ENCODE data around the gene GPRASP3. TPM values are rescaled to one million over a fixed set of nuclear protein-coding genes. Genes with fewer than 3 reads are reported as not detected.
"Not testable (repeated sequence)": the region's sequence is repeated elsewhere in the genome, so short reads cannot be mapped to it uniquely, and the experiment has no call there.

Gene GPRASP3, protein sequence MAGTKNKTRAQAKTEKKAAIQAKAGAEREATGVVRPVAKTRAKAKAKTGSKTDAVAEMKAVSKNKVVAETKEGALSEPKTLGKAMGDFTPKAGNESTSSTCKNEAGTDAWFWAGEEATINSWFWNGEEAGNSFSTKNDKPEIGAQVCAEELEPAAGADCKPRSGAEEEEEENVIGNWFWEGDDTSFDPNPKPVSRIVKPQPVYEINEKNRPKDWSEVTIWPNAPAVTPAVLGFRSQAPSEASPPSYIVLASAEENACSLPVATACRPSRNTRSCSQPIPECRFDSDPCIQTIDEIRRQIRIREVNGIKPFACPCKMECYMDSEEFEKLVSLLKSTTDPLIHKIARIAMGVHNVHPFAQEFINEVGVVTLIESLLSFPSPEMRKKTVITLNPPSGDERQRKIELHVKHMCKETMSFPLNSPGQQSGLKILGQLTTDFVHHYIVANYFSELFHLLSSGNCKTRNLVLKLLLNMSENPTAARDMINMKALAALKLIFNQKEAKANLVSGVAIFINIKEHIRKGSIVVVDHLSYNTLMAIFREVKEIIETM
- 10 to 100 TPM in 2 of 4 donors, 1 to 10 TPM in 2; 8.4 to 12.2 (median 10.1) TPM for total RNA-seq
- polyA plus RNA-seq: 2.0 TPM
- long read RNA-seq, donor 1, full-length matches to known transcripts: 1 of 9 reads
- long read RNA-seq, donor 1, partial matches to known transcripts: 0 of 9 reads
- long read RNA-seq, donor 1, other reads (novel, unspliced or antisense): 8 of 9 reads
- long read RNA-seq, donor 2, partial matches to known transcripts: 0 of 3 reads
- long read RNA-seq, donor 2, other reads (novel, unspliced or antisense): 3 of 3 reads
- long read RNA-seq, donor 3, full-length matches to known transcripts: 7 of 13 reads
- long read RNA-seq, donor 3, partial matches to known transcripts: 0 of 13 reads
- long read RNA-seq, donor 3, other reads (novel, unspliced or antisense): 6 of 13 reads
- long read RNA-seq, donor 4, full-length matches to known transcripts: 1 of 4 reads
- long read RNA-seq, donor 4, partial matches to known transcripts: 0 of 4 reads
- long read RNA-seq, donor 4, other reads (novel, unspliced or antisense): 3 of 4 reads

DNA sequence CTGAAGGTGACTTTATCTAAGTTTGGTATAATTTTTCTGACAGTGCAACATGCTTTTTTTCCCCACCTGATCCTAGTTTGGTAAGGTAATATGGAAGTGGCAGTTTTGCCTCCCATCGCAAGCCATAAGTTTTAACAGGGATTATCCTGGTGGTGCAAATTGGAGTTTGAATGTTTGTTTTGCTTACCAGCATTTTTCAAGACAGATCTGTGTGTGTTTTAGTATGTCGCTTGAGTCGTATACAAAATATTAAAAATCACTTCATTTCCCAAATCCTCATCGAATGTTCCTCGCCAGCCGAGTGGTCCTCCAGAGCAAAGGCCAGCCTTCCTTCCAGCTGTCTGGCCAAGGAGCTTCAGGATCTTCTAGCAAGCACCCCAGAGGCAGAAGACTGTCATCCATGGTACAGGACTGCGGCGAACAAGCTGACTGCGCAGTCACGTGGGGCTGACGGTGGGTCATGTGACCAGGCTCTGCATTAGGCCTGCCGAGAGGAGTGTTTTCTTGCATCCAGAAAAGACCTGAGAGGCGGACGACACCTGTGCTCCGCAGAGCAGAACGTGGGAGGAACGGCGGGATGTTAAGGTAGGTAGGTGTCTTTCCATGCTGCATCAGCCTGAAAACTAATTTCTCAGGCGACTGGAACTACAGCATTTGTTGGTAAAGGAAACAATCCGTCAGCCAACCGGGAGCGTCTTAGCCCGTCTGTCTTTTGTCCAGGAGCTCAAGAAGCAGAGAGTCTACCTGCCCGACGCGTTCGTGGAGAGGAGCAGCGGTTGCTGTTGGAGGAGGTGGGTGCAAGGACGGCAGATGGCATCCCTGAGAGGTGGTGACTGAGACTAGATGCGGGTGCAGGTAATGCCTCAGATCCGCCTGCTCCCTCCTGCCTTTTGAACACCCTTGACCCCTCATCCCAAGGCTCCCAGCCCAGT, at the start of gene GPRASP3:
Gene GPRASP3 (plus strand): TSS at position 507 of the 932 bp plus-strand sequence. CDS start 28,253 bp downstream, outside the sequence.
- H3K4me3 ChIP-seq (ENCODE audit: low read length): peak within 1 kb of the TSS; percentile 46
- WGBS: 11% methylated on average over 31 of the region's 31 CpGs
- intact Hi-C loops (cut with DNase I): no loop called here
- ATAC-seq (peak; percentile 94 to 96), DNase-seq (peak; percentile 67 to 91 (median 90))
- H3K9me3 ChIP-seq (ENCODE audit: control insufficient read depth, low read length): no peaks in the 10 kb centered on the region
- H3K27ac ChIP-seq (ENCODE audit: low read length): no peak within 1 kb of the TSS
- no peaks in the 10 kb centered on the region for H3K4me1 ChIP-seq (ENCODE audit: control insufficient read depth, insufficient read depth, low read length)
- no peaks in the 10 kb centered on the region for H3K27me3 ChIP-seq (ENCODE audit: control insufficient read depth, insufficient read depth)

DNA sequence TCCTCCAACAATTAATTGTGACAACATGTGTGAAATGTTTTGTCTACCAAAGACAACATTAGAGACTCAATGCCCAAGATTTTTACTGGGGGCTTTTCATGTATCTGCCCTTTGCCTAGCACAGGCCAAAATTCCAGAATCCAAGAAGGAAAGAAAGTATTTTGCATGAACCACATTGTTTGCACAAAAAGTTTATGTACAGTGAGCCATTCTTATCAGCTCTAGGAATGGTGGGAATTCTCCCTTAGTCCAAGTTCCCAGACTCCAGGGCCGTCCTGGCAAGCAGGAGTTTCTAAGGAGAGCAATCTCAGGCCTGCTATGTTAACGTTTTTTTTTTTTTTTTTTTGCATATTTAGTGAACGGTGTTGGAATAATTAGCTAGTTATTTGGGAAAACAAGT, 47.7 kb upstream of the GPRASP3 start:
- Histone ChIP-seq H3K27me3 (ENCODE audit: control insufficient read depth, insufficient read depth) (no peaks in the 10 kb centered on the region), H3K4me1 (ENCODE audit: control insufficient read depth, insufficient read depth, low read length) (no peaks in the 10 kb centered on the region), H3K4me3 (ENCODE audit: low read length) (no peak overlapping the region), H3K9me3 (ENCODE audit: control insufficient read depth, low read length) (no peaks in the 10 kb centered on the region), H3K27ac (ENCODE audit: low read length) (no peak overlapping the region)
- ATAC-seq (peak; percentile 46 to 55), DNase-seq (peak in 2 of 3 donors; percentile 24 to 54)
- intact Hi-C loops (cut with DNase I): no loop called here
- WGBS: 26% methylated on average over 3 of the region's 3 CpGs

DNA sequence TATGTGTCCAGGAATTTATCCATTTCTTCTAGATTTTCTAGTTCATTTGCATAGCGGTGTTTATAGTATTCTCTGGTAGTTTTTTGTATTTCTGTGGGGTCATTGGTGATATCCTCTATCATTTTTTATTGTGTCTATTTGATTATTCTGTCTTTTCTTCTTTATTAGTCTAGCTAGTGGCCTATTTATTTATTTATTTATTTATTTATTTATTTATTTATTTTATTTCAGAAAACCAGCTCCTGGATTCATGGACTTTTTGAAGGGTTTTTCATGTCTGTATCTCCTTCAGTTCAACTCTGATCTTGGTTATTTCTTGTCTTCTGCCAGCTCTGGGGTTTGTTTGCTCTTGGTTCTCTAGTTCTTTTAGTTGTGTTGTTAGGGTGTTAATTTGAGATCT, 43.1 kb upstream of the GPRASP3 start:
- H3K9me3 ChIP-seq (ENCODE audit: control insufficient read depth, low read length); intact Hi-C loops (cut with DNase I); DNase-seq; H3K27me3 ChIP-seq (ENCODE audit: control insufficient read depth, insufficient read depth); H3K4me1 ChIP-seq (ENCODE audit: control insufficient read depth, insufficient read depth, low read length); H3K4me3 ChIP-seq (ENCODE audit: low read length); H3K27ac ChIP-seq (ENCODE audit: low read length); ATAC-seq: not testable (repeated sequence)
- 97% methylated on average over 1 of the region's 1 CpG for WGBS

DNA sequence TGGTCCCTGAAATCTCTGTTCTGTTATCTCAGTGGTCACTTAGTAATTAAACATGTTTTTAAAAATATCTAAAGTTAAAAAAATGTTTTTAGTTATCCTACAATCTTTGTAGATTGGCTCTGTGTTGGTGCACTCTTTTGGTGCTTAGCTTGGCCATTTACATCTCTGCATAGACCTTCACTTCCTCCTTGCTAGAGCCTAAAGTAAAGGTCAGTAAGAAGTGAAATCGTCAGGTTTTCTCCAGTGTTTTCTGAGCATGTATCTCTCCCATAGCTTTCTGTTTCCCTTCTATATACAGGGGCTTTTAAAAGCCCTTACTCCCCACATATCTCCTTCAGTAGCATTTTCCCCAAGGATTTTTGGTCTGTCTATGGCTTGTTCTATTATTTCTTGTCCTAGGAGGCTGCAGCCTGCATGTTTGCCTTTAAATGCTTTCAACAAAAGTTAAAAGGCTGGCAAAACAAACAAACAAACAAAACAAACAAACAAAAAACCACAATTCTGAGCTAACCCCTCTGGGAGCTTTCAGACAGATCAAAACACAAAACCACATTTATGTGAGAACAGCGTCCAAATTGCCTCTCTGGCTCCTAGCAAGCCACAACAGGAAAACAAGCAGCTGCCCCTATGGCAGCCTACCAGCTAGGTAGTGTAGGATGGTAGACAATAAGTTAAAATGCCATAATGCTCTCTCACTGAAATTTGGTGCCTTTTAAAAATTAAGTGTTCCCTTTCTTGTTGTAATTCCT, 35.6 kb upstream of the GPRASP3 start:
- H3K9me3 ChIP-seq (ENCODE audit: control insufficient read depth, low read length): no peaks in the 10 kb centered on the region
- 60% methylated on average over 2 of the region's 2 CpGs for WGBS
- no peaks in the 10 kb centered on the region for H3K27me3 ChIP-seq (ENCODE audit: control insufficient read depth, insufficient read depth)
- no peaks in the 10 kb centered on the region for H3K4me1 ChIP-seq (ENCODE audit: control insufficient read depth, insufficient read depth, low read length)
- ATAC-seq (no peak), DNase-seq (no peak)
- no peak overlapping the region for H3K27ac ChIP-seq (ENCODE audit: low read length)
- no peak overlapping the region for H3K4me3 ChIP-seq (ENCODE audit: low read length)
- intact Hi-C loops (cut with DNase I): no loop called here

DNA sequence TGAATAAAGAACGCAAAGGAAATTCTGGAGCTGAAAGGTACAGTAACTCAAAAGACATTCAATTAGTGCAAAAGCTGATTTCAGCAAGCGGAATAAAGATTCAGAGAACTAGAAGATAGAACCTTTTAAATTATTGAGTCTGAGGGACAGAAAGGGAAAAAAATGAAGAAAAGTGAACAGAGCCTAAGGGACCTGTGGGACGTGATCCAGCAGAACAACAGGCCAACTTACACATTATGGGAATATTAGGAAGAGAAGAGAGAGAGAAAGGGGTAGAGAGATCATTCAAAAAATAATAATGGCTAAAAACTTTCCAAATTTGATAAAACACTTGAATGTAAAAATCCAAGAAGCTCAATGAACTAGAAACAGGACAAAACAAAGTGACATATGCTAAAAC, 25.8 kb upstream of the GPRASP3 start:
- Histone ChIP-seq H3K27ac (ENCODE audit: low read length) (no peak overlapping the region), H3K4me1 (ENCODE audit: control insufficient read depth, insufficient read depth, low read length) (no peaks in the 10 kb centered on the region), H3K27me3 (ENCODE audit: control insufficient read depth, insufficient read depth) (no peaks in the 10 kb centered on the region), H3K9me3 (ENCODE audit: control insufficient read depth, low read length) (no peaks in the 10 kb centered on the region), H3K4me3 (ENCODE audit: low read length) (no peak overlapping the region)
- ATAC-seq (no peak), DNase-seq (no peak)
- intact Hi-C loops (cut with DNase I): no loop called here
- WGBS: 94% methylated on average over 3 of the region's 3 CpGs

DNA sequence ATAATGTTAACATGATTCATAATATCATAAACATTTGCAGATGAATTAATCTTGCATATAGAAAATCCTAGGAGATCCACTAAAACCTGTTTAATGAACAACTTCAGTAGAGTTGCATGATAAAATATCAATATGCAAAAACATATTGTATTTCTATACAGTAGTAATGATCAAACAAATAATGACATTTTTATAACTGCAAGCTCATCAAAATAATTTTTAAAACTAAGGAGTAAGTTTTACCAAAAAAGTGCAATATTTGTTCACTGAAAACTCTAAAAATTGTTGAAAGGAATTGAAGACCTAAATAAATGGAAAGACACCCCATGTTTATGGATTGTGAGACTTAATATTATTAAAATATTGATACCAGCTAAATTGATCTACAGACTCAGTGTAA, 24.2 kb upstream of the GPRASP3 start:
- H3K4me3 ChIP-seq (ENCODE audit: low read length): no peak overlapping the region
- no peak for ATAC-seq
- H3K9me3 ChIP-seq (ENCODE audit: control insufficient read depth, low read length): no peaks in the 10 kb centered on the region
- no peaks in the 10 kb centered on the region for H3K4me1 ChIP-seq (ENCODE audit: control insufficient read depth, insufficient read depth, low read length)
- no peak for DNase-seq
- H3K27ac ChIP-seq (ENCODE audit: low read length): no peak overlapping the region
- intact Hi-C loops (cut with DNase I): no loop called here
- no peaks in the 10 kb centered on the region for H3K27me3 ChIP-seq (ENCODE audit: control insufficient read depth, insufficient read depth)

DNA sequence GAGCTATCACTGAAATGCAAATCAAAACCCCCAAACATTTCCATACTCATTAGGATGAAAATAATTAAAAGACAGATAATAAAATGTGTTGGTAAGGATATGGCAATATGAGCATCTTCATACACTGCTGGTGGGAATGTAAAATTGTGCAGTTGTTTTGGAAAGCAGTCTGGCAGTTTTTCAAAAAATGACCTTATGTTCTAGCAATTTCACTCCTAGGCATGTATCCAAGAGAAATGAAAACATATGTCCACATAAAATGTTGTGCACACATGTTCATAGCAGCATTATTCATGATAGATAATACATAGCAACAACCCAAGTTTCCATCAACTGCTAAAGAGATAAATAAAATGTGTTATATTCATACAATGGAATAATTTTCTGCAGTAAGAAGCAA, 23.0 kb upstream of the GPRASP3 start:
- H3K4me1 ChIP-seq (ENCODE audit: control insufficient read depth, insufficient read depth, low read length): no peaks in the 10 kb centered on the region
- intact Hi-C loops (cut with DNase I): no loop called here
- ATAC-seq: no peak
- no peak overlapping the region for H3K27ac ChIP-seq (ENCODE audit: low read length)
- no peak for DNase-seq
- H3K4me3 ChIP-seq (ENCODE audit: low read length): no peak overlapping the region
- no peaks in the 10 kb centered on the region for H3K9me3 ChIP-seq (ENCODE audit: control insufficient read depth, low read length)
- no peaks in the 10 kb centered on the region for H3K27me3 ChIP-seq (ENCODE audit: control insufficient read depth, insufficient read depth)

DNA sequence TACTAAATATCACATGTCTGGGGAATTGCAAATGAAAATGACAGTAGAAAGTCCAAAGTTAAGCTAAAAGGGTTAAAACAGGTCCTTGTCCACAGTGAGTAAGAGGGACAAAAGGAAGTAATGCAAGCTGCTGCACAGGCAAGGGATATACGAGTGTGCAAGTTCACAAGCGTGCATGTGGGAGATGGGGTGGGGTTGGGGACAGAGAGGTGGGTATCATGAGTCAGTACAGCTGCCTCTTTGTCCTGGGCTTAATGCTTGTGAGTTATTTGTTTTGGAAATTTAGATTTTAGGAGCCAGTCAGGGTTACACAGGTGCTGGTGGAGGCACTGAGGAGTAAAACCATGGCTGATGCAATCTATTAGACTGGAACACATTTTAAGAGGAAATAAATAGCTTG, 11.6 kb upstream of the GPRASP3 start:
- WGBS: 53% methylated on average over 2 of the region's 2 CpGs
- DNase-seq (no peak), ATAC-seq (no peak)
- Histone ChIP-seq H3K9me3 (ENCODE audit: control insufficient read depth, low read length) (no peaks in the 10 kb centered on the region), H3K4me3 (ENCODE audit: low read length) (no peak overlapping the region), H3K27ac (ENCODE audit: low read length) (no peak overlapping the region), H3K4me1 (ENCODE audit: control insufficient read depth, insufficient read depth, low read length) (no peaks in the 10 kb centered on the region), H3K27me3 (ENCODE audit: control insufficient read depth, insufficient read depth) (no peaks in the 10 kb centered on the region)
- intact Hi-C loops (cut with DNase I): no loop called here

DNA sequence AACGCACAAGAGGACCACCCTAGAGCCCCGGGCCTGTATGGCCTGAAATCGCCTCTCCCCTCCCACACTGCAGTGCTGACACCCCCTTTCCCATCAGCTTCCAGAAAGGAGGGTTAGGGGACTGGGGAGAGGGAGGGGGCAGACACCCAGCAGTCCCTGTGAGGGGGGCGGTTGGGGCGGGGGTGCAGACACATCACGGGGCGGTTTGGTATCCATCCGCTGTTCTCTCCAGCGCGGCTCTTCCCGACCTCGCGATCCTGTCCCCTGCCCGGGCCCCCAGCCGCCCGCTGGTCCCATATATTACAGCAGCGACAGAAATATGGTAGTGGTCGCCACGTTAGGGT, 8.7 kb upstream of the GPRASP3 start:
- no peaks in the 10 kb centered on the region for H3K4me1 ChIP-seq (ENCODE audit: control insufficient read depth, insufficient read depth, low read length)
- intact Hi-C loops (cut with DNase I): no loop called here
- H3K4me3 ChIP-seq (ENCODE audit: low read length): peak overlapping the region; percentile 53
- ATAC-seq: no peak
- DNase-seq: no peak
- no peaks in the 10 kb centered on the region for H3K9me3 ChIP-seq (ENCODE audit: control insufficient read depth, low read length)
- H3K27ac ChIP-seq (ENCODE audit: low read length): no peak overlapping the region
- WGBS: 8% methylated on average over 17 of the region's 19 CpGs
- no peaks in the 10 kb centered on the region for H3K27me3 ChIP-seq (ENCODE audit: control insufficient read depth, insufficient read depth)
